Measurements from ENCODE around the gene BPIFB3. TPM values are rescaled to one million over a fixed set of nuclear protein-coding genes. Genes with fewer than 3 reads are reported as not detected.

BPIFB3 gene
- total RNA-seq, 2 experiments from 2014 or later, result not detected

DNA sequence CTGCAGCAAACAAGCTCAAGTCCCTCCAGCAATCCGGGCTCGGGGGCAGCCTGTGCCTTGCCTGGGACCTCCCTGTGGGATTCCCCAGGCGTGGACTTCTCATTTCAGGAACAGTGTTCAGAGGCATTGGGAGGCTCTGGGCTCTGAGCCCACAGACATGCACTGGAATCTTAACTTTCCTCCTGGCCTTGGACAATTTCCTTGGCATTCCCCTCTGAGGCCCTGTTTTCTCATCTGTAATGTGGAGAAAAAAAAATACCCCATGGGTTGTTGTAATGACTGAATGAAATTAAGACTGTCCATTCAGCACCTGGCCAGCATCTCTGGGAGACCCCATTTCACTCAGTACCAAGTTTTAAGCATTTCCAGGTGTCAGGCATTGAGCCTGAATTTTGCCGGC, 43.3 kb downstream of the BPIFB3 start:
- DNase-seq (no peak), ATAC-seq (ENCODE audit: poor library complexity) (no peak)
- H3K27me3 Mint-ChIP-seq, result no peaks in the 10 kb centered on the region
- no peak overlapping the region for H3K27ac ChIP-seq (ENCODE audit: low read depth in 1 of 2, low read length in 2 of 2)
- TF ChIP-seq, protein P1, sequence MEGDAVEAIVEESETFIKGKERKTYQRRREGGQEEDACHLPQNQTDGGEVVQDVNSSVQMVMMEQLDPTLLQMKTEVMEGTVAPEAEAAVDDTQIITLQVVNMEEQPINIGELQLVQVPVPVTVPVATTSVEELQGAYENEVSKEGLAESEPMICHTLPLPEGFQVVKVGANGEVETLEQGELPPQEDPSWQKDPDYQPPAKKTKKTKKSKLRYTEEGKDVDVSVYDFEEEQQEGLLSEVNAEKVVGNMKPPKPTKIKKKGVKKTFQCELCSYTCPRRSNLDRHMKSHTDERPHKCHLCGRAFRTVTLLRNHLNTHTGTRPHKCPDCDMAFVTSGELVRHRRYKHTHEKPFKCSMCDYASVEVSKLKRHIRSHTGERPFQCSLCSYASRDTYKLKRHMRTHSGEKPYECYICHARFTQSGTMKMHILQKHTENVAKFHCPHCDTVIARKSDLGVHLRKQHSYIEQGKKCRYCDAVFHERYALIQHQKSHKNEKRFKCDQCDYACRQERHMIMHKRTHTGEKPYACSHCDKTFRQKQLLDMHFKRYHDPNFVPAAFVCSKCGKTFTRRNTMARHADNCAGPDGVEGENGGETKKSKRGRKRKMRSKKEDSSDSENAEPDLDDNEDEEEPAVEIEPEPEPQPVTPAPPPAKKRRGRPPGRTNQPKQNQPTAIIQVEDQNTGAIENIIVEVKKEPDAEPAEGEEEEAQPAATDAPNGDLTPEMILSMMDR (IDR thresholded peaks at IDR 0.05), result no peak
- H3K4me3 ChIP-seq (ENCODE audit: low read length), result no peak overlapping the region
- H3K4me1 ChIP-seq (ENCODE audit: insufficient read depth, low read length), result peaks cover 6% of the 10 kb centered on the region
- CTCF ChIA-PET, result interaction anchor here (1.1 kb wide), 1 partner anchor 146 kb away, joined by 3 read pairs; no protein-coding TSS in a partner anchor
- H3K27ac Mint-ChIP-seq, result no peak overlapping the region
- intact Hi-C loops (cut with DNase I, micrococcal nuclease), result loop anchor here (5.0 to 10.0 kb wide), 3 partner anchors 198 to 425 kb away; partner anchors contain the start of gene C20orf203 (in 2 of the 2)
- H3K4me1 Mint-ChIP-seq (ENCODE audit: low read depth), result peaks cover 11% of the 10 kb centered on the region
- H3K9me3 Mint-ChIP-seq, result no peaks in the 10 kb centered on the region
- H3K9me3 ChIP-seq (ENCODE audit: control insufficient read depth in 1 of 2, insufficient read depth in 1 of 2, low read length in 2 of 2), result no peaks in the 10 kb centered on the region
- H3K27me3 ChIP-seq (ENCODE audit: control insufficient read depth in 1 of 2, insufficient read depth in 2 of 2, low read length in 2 of 2), result no peaks in the 10 kb centered on the region
- H3K4me3 Mint-ChIP-seq, result no peak overlapping the region
- H3K36me3 ChIP-seq (ENCODE audit: insufficient read depth, low read length), result no peaks in the 10 kb centered on the region
- POLR2A ChIA-PET, result no interaction called here
- no peaks in the 10 kb centered on the region for H3K36me3 Mint-ChIP-seq (ENCODE audit: low read depth)

DNA sequence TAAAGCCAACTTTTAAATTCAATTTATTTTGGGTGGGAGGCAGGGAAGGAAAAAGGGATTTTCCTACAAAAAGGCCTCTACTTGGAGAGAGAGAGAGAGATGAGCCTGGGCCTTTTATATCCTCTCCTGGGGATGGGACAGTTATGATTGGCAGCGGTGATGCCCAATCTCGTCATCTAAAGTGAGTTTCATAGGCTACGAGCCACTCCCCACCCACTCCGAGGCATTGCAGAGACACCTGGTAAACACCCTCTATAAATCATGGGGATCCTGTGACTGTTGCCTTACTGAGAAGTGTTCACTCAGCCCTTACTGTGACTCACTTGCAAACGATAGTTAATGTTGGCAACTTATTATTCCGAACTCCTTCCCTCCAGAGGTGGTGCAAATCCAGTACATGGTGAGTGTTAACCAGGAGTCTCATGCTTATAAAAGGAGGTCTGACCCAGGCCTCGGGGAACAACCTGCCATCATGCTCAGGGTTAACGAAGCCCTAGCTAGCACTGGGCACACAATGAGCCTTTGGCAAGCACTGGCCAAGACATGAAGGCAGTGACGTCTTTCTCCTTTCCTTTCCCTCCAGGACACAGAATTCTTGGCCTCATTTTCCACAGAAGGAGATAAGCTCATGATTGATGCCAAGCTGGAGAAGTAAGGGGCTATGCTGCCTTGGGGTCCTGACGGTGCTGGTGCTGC, 46.3 kb downstream of the BPIFB3 start:
- no peak overlapping the region for H3K27ac ChIP-seq (ENCODE audit: low read depth in 1 of 2, low read length in 2 of 2)
- TF ChIP-seq, protein P1 (IDR thresholded peaks at IDR 0.05), result no peak
- no peaks in the 10 kb centered on the region for H3K27me3 ChIP-seq (ENCODE audit: control insufficient read depth in 1 of 2, insufficient read depth in 2 of 2, low read length in 2 of 2)
- no peaks in the 10 kb centered on the region for H3K36me3 Mint-ChIP-seq (ENCODE audit: low read depth)
- intact Hi-C loops (cut with DNase I, micrococcal nuclease), result loop anchor here (5.0 to 10.0 kb wide), 3 partner anchors 195 to 428 kb away; partner anchors contain the start of gene C20orf203 (in 2 of the 2)
- no peak overlapping the region for H3K27ac Mint-ChIP-seq
- no peaks in the 10 kb centered on the region for H3K27me3 Mint-ChIP-seq
- peaks cover 8% of the 10 kb centered on the region for H3K4me1 Mint-ChIP-seq (ENCODE audit: low read depth)
- H3K9me3 ChIP-seq (ENCODE audit: control insufficient read depth in 1 of 2, insufficient read depth in 1 of 2, low read length in 2 of 2), result no peaks in the 10 kb centered on the region
- H3K4me3 ChIP-seq (ENCODE audit: low read length), result no peak overlapping the region
- no peak overlapping the region for H3K4me3 Mint-ChIP-seq
- ATAC-seq (ENCODE audit: poor library complexity) (no peak), DNase-seq (no peak)
- POLR2A ChIA-PET, result no interaction called here
- H3K4me1 ChIP-seq (ENCODE audit: insufficient read depth, low read length), result peaks cover 6% of the 10 kb centered on the region
- no peaks in the 10 kb centered on the region for H3K36me3 ChIP-seq (ENCODE audit: insufficient read depth, low read length)
- CTCF ChIA-PET, result no interaction called here
- no peaks in the 10 kb centered on the region for H3K9me3 Mint-ChIP-seq

DNA sequence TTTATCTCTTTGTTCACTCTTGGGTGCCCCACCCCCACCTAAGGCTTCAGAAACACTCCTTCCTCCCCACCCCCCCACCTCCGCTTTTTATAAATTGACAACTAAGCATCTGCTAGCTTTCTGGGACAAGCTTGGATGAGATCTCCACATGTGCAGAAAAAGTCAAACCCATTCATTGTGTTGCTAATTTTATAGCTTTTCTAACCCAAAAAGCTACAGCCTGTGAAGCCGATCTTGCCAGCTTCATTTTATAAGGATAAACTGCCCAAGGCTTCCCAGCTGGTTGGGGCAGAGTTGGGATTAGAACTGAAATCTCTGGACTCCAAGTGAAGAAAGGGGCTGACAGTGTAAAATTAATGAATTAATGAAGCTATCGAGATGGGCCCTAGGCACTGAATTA, 49.9 kb downstream of the BPIFB3 start:
- Histone ChIP-seq H3K27me3 (ENCODE audit: control insufficient read depth in 1 of 2, insufficient read depth in 2 of 2, low read length in 2 of 2) (no peaks in the 10 kb centered on the region), H3K27ac (ENCODE audit: low read depth in 1 of 2, low read length in 2 of 2) (no peak overlapping the region), H3K36me3 (ENCODE audit: insufficient read depth, low read length) (no peaks in the 10 kb centered on the region), H3K9me3 (ENCODE audit: control insufficient read depth in 1 of 2, insufficient read depth in 1 of 2, low read length in 2 of 2) (no peaks in the 10 kb centered on the region), H3K4me3 (ENCODE audit: low read length) (no peak overlapping the region), H3K4me1 (ENCODE audit: insufficient read depth, low read length) (no peaks in the 10 kb centered on the region)
- Mint-ChIP-seq H3K27me3 (no peaks in the 10 kb centered on the region), H3K36me3 (ENCODE audit: low read depth) (no peaks in the 10 kb centered on the region), H3K9me3 (no peaks in the 10 kb centered on the region), H3K4me3 (no peak overlapping the region), H3K4me1 (ENCODE audit: low read depth) (no peaks in the 10 kb centered on the region), H3K27ac (no peak overlapping the region)
- TF ChIP-seq, protein P1 (IDR thresholded peaks at IDR 0.05), result no peak
- DNase-seq (no peak), ATAC-seq (ENCODE audit: poor library complexity) (no peak)
- intact Hi-C loops (cut with DNase I, micrococcal nuclease), result no loop called here
- ChIA-PET POLR2A (no interaction called here), CTCF (no interaction called here)

Measured in CD4-positive, alpha-beta T cell (primary cell).